Parathyroid adenoma (tissue), 2 donors: ENCODE results near the gene YOD1.

ENCODE experiments used
- H2AFZ ChIP-seq: fragments of 300-600 bp; sonication (generic); one replicate; pipeline ENCODE4 v1.7.0; 2017; ENCODE audit warnings: antibody characterized with exemption, mild to moderate bottlenecking
- H3K27ac ChIP-seq: fragments of 300-600 bp; sonication (generic); one replicate; pipeline ENCODE4 v1.7.0; 2017
- H3K27me3 ChIP-seq: fragments of 300-600 bp; sonication (generic); one replicate; pipeline ENCODE4 v1.7.0; 2017; ENCODE audit warnings: low read length; ENCODE audit not compliant: control insufficient read depth, insufficient read depth
- H3K36me3 ChIP-seq: fragments of 300-600 bp; sonication (generic); one replicate; pipeline ENCODE4 v1.7.0; 2017; ENCODE audit warnings: low read length; ENCODE audit not compliant: control insufficient read depth, insufficient read depth
- H3K4me1 ChIP-seq: fragments of 300-600 bp; sonication (generic); one replicate; pipeline ENCODE4 v1.7.0; 2017; ENCODE audit warnings: control low read depth
- H3K4me2 ChIP-seq: fragments of 300-600 bp; sonication (generic); one replicate; pipeline ENCODE4 v1.7.0; 2017; ENCODE audit warnings: low read length
- H3K4me3 ChIP-seq: fragments of 300-600 bp; sonication (generic); one replicate; pipeline ENCODE4 v1.7.0; 2017; ENCODE audit warnings: low read depth, low read length
- H3K79me2 ChIP-seq: fragments of 300-600 bp; sonication (generic); one replicate; pipeline ENCODE4 v1.7.0; 2017; ENCODE audit warnings: control low read depth
- H3K9ac ChIP-seq: fragments of 300-600 bp; sonication (generic); one replicate; pipeline ENCODE4 v1.7.0; 2017; ENCODE audit warnings: mild to moderate bottlenecking
- H3K9me3 ChIP-seq: fragments of 300-600 bp; sonication (generic); one replicate; pipeline ENCODE4 v1.7.0; 2017; ENCODE audit warnings: low read length; ENCODE audit not compliant: control insufficient read depth
- CTCF ChIP-seq: fragments of 300-600 bp; sonication (generic); IDR thresholded peaks from one replicate; pipeline ENCODE4 v1.7.0; 2017; ENCODE audit warnings: antibody characterized with exemption, mild to moderate bottlenecking
- donor health status: primary hyperparathyroidism.

Gene YOD1

GRCh38 chr1:207051191-207051943 is at the start of gene YOD1:
TSS of gene YOD1 (minus strand) at chr1:207051208. CDS start at chr1:207051030, 178 bp downstream.
- Histone ChIP-seq H3K27me3 (no peaks in the 10 kb centered on the region), H2AFZ (peak within 1 kb of the TSS; percentile 95), H3K36me3 (no peaks in the 10 kb centered on the region), H3K9me3 (no peaks in the 10 kb centered on the region), H3K79me2 (no peaks in the 10 kb centered on the region), H3K4me2 (peak within 1 kb of the TSS; percentile 71), H3K9ac (peak within 1 kb of the TSS; percentile 46), H3K4me3 (peak within 1 kb of the TSS; percentile 72), H3K27ac (peak within 1 kb of the TSS; percentile 78), H3K4me1 (no peaks in the 10 kb centered on the region)
- TF ChIP-seq CTCF: no peak

- Histone ChIP-seq H3K9ac (no peak overlapping the region), H3K27ac (no peak overlapping the region), H3K4me3 (no peak overlapping the region), H2AFZ (no peak overlapping the region), H3K4me2 (no peak overlapping the region), H3K9me3 (no peaks in the 10 kb centered on the region), H3K36me3 (no peaks in the 10 kb centered on the region), H3K27me3 (no peaks in the 10 kb centered on the region), H3K4me1 (no peaks in the 10 kb centered on the region), H3K79me2 (no peaks in the 10 kb centered on the region)
- TF ChIP-seq CTCF: no peak
Measured at GRCh38 chr1:207097871-207098324, 46.9 kb upstream of the YOD1 start.

GRCh38 chr1:207093944-207094343 is 42.9 kb upstream of the YOD1 start:
- no peak for TF ChIP-seq CTCF
- Histone ChIP-seq H3K36me3 (no peaks in the 10 kb centered on the region), H3K4me1 (no peaks in the 10 kb centered on the region), H3K9ac (no peak overlapping the region), H3K9me3 (no peaks in the 10 kb centered on the region), H3K79me2 (no peaks in the 10 kb centered on the region), H3K4me2 (no peak overlapping the region), H3K27ac (no peak overlapping the region), H2AFZ (no peak overlapping the region), H3K4me3 (no peak overlapping the region), H3K27me3 (no peaks in the 10 kb centered on the region)

GRCh38 chr1:207091200-207091908 is 40.3 kb upstream of the YOD1 start:
- Histone ChIP-seq H3K27ac (no peak overlapping the region), H3K4me3 (no peak overlapping the region), H3K9me3 (no peaks in the 10 kb centered on the region), H3K79me2 (no peaks in the 10 kb centered on the region), H3K4me2 (no peak overlapping the region), H2AFZ (no peak overlapping the region), H3K27me3 (no peaks in the 10 kb centered on the region), H3K36me3 (no peaks in the 10 kb centered on the region), H3K9ac (no peak overlapping the region), H3K4me1 (no peaks in the 10 kb centered on the region)
- TF ChIP-seq CTCF: no peak
